ENCODE data around the gene FRAS1. TPM values are rescaled to one million over a fixed set of nuclear protein-coding genes. Genes with fewer than 3 reads are reported as not detected.

Gene FRAS1
- polyA plus RNA-seq, 2 of the 4 experiments (the other 2 are of a cell fraction) = 2.3 to 5.8 TPM

GRCh38 chr4:78312989-78313753 is 256.0 kb downstream of the FRAS1 start:
- 91% methylated on average over 2 of the region's 2 CpGs for WGBS (ENCODE audit: missing lambda C conversion rate)
- H3K4me2 ChIP-seq = no peak overlapping the region
- no peak for ATAC-seq
- ChIA-PET CTCF (interaction anchor here (1.9 kb wide), 1 partner anchor 253 kb away, joined by 8 read pairs; no protein-coding TSS in a partner anchor), POLR2A (no interaction called here)
- H3K4me1 ChIP-seq = no peaks in the 10 kb centered on the region
- FAIRE-seq = no peak
- H3K9me3 ChIP-seq = no peaks in the 10 kb centered on the region
- H3K4me3 ChIP-seq = no peak overlapping the region
- TF ChIP-seq RAD21 (conservative IDR thresholded peaks at IDR 0.05 in 1 of 2, IDR thresholded peaks at IDR 0.05 in 1 of 2) = no peak
- no peak for TF ChIP-seq NPAS2 (CRISPR knock-in tag; IDR thresholded peaks at IDR 0.05; ENCODE audit: borderline replicate concordance)
- no peak for TF ChIP-seq EP300 (IDR thresholded peaks at IDR 0.05)
- TF ChIP-seq FOSL2 (IDR thresholded peaks at IDR 0.05) = no peak
- no peak for TF ChIP-seq FOSL2 (CRISPR knock-in tag; IDR thresholded peaks at IDR 0.05)
- no peak for TF ChIP-seq CEBPB (IDR thresholded peaks at IDR 0.05)
- no peak for TF ChIP-seq CHD4 (IDR thresholded peaks at IDR 0.05; ENCODE audit: borderline replicate concordance)
- no peak for TF ChIP-seq MYC (IDR thresholded peaks at IDR 0.05; ENCODE audit: borderline replicate concordance, low read length)
- TF ChIP-seq KDM1A (IDR thresholded peaks at IDR 0.05; ENCODE audit: low read depth) = no peak
- TF ChIP-seq HOXA7 (CRISPR knock-in tag; IDR thresholded peaks at IDR 0.05) = no peak
- no peak for TF ChIP-seq HOXB5 (CRISPR knock-in tag; IDR thresholded peaks at IDR 0.05)
- H3K27ac ChIP-seq = no peak overlapping the region
- DNase-seq (ENCODE audit: low read depth in 1 of 2, low spot score in 1 of 2) = no peak

DNA sequence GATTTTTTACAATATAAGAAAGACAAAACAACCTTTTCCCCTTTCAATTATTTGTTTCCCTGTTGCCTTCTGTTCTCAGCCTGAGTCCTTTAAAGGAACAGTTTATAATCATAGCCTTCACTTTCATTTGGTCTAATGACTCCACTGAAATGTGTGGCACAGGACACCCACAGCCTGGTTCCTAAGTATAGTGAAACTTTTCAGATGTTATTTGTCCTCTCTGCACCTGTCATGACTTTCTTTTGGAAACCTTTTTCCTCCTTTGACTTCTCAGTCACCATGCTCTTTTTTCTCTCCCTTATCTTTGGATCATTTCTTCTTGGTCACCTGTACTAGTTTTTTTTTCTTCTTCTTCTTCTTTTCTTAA is 256.6 kb downstream of the FRAS1 start:
- ATAC-seq = no peak
- Histone ChIP-seq H3K9me3 (no peaks in the 10 kb centered on the region), H3K27ac (no peak overlapping the region), H3K4me2 (no peak overlapping the region), H3K4me1 (no peaks in the 10 kb centered on the region), H3K4me3 (no peak overlapping the region)
- FAIRE-seq = no peak
- no peak for TF ChIP-seq ESRRA (IDR thresholded peaks at IDR 0.05; ENCODE audit: borderline replicate concordance, low read length)
- TF ChIP-seq, protein P1, sequence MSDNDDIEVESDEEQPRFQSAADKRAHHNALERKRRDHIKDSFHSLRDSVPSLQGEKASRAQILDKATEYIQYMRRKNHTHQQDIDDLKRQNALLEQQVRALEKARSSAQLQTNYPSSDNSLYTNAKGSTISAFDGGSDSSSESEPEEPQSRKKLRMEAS (IDR thresholded peaks at IDR 0.05) = no peak
- TF ChIP-seq ZFP36 (IDR thresholded peaks at IDR 0.05; ENCODE audit: borderline replicate concordance, partially characterized antibody) = no peak
- no peak for TF ChIP-seq HDAC2 (IDR thresholded peaks at IDR 0.05)
- TF ChIP-seq KDM1A (IDR thresholded peaks at IDR 0.05; ENCODE audit: low read depth) = no peak
- no peak for TF ChIP-seq TFCP2L1 (CRISPR knock-in tag; IDR thresholded peaks at IDR 0.05)
- TF ChIP-seq ATOH8 (CRISPR knock-in tag; IDR thresholded peaks at IDR 0.05; ENCODE audit: low read depth) = no peak
- no peak for TF ChIP-seq HEYL (CRISPR knock-in tag; IDR thresholded peaks at IDR 0.05)
- TF ChIP-seq NR3C1 (IDR thresholded peaks at IDR 0.05) = no peak
- no peak for TF ChIP-seq SMC3 (IDR thresholded peaks at IDR 0.05)
- POLR2A ChIA-PET = no interaction called here
- CTCF ChIA-PET = no interaction called here
- no peak for DNase-seq (ENCODE audit: low read depth in 1 of 2, low spot score in 1 of 2)

DNA sequence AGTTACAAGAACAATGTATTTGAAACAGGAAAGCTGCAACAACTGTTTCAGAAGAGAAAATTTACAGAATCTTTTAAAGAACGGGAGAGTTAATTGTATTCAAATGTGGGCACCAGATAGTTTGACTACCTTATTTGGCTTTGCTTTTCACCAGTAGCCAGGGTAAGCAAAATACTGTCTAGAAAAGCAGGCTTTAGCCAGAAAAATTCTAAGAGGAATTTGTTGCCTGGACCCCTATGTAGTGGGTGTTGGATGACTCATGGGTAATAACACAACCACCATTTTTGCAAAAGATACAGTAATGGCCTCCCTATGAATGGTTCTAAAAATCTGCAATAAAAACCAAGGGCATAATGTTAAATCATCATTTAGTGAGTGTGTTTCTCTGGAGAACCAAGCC is 261.0 kb downstream of the FRAS1 start:
- no peak for ATAC-seq
- Histone ChIP-seq H3K9me3 (no peaks in the 10 kb centered on the region), H3K4me2 (no peak overlapping the region), H3K4me3 (no peak overlapping the region), H3K4me1 (no peaks in the 10 kb centered on the region), H3K27ac (no peak overlapping the region)
- WGBS (ENCODE audit: missing lambda C conversion rate) = 93% methylated on average over 1 of the region's 1 CpG
- ChIA-PET POLR2A (no interaction called here), CTCF (no interaction called here)
- no peak for FAIRE-seq
- TF ChIP-seq ESRRA (IDR thresholded peaks at IDR 0.05; ENCODE audit: borderline replicate concordance, low read length) (no peak), ZSCAN20 (CRISPR knock-in tag; IDR thresholded peaks at IDR 0.05) (no peak), HDAC2 (IDR thresholded peaks at IDR 0.05) (no peak), HES2 (IDR thresholded peaks at IDR 0.05) (no peak), E2F6 (IDR thresholded peaks at IDR 0.05; ENCODE audit: borderline replicate concordance, low read depth) (no peak), BHLHE40 (IDR thresholded peaks at IDR 0.05; ENCODE audit: low read depth, low read length) (no peak)
- DNase-seq (ENCODE audit: low read depth in 1 of 2, low spot score in 1 of 2) = no peak
